DMS114 treated with DMSO at 0.1 percent for 48 hours (cell line): ENCODE data around the gene GPR158.

Experiments
- DNase-seq: peaks from one replicate; lab custom pipeline; 2025; ENCODE audit not compliant: unreplicated experiment; lab: John Stamatoyannopoulos, UW

Gene GPR158

GRCh38 chr10:25392132-25392531 is 217.3 kb downstream of the GPR158 start:
- DNase-seq, result no peak

GRCh38 chr10:25393621-25394020 is 218.8 kb downstream of the GPR158 start:
- DNase-seq, result no peak

- no peak for DNase-seq
These were observed 223.9 kb downstream of the GPR158 start for GRCh38 chr10:25398680-25399079.

GRCh38 chr10:25405871-25406270 is 231.1 kb downstream of the GPR158 start:
- DNase-seq, result no peak

GRCh38 chr10:25417611-25418010 is 242.8 kb downstream of the GPR158 start:
- no peak for DNase-seq

- no peak for DNase-seq
These were observed 251.0 kb downstream of the GPR158 start for GRCh38 chr10:25425776-25426175.

- DNase-seq, result no peak
These were observed 261.6 kb downstream of the GPR158 start for GRCh38 chr10:25436431-25436830.

- DNase-seq, result no peak
These were observed 266.5 kb downstream of the GPR158 start for GRCh38 chr10:25441270-25441669.

- DNase-seq, result no peak
These were observed 269.5 kb downstream of the GPR158 start for GRCh38 chr10:25444266-25444665.

GRCh38 chr10:25451401-25451800 is 276.6 kb downstream of the GPR158 start:
- DNase-seq, result no peak

- DNase-seq, result no peak
These were observed 278.8 kb downstream of the GPR158 start for GRCh38 chr10:25453619-25454018.

- no peak for DNase-seq
These were observed 281.3 kb downstream of the GPR158 start for GRCh38 chr10:25455980-25456567.

- no peak for DNase-seq
These were observed 282.8 kb downstream of the GPR158 start for GRCh38 chr10:25457552-25457951.

- peak; percentile 46 for DNase-seq
These were observed 291.0 kb downstream of the GPR158 start for GRCh38 chr10:25465582-25466372.

- DNase-seq, result no peak
These were observed 293.1 kb downstream of the GPR158 start for GRCh38 chr10:25467881-25468280.

- DNase-seq, result no peak
These were observed 306.7 kb downstream of the GPR158 start for GRCh38 chr10:25481467-25481866.

GRCh38 chr10:25483999-25484398 is 309.2 kb downstream of the GPR158 start:
- no peak for DNase-seq

GRCh38 chr10:25487266-25487665 is 312.5 kb downstream of the GPR158 start:
- no peak for DNase-seq

GRCh38 chr10:25492040-25492439 is 317.2 kb downstream of the GPR158 start:
- DNase-seq, result no peak

GRCh38 chr10:25492680-25493079 is 317.9 kb downstream of the GPR158 start:
- DNase-seq, result no peak

GRCh38 chr10:25493122-25493893 is 318.5 kb downstream of the GPR158 start:
- no peak for DNase-seq

- no peak for DNase-seq
These were observed 322.4 kb downstream of the GPR158 start for GRCh38 chr10:25497246-25497645.
